K562 (cell line): ENCODE measurements around the gene PDLIM5. TPM values are rescaled to one million over a fixed set of nuclear protein-coding genes. Genes with fewer than 3 reads are reported as not detected.

Experiments
- ATAC-seq: fragments of 200-7000 bp; cut with Tn5 transposase; 3 replicates; pipeline ENCODE4 v1.9.1; 2020; ENCODE audit warnings: moderate library complexity
- BruUV-seq: library from RNA; stranded (reverse); fragments of 400-500 nt; replicated peaks from 2 replicates; lab custom pipeline; 2021; lab: Mats Ljungman, UMichigan
- CTCF ChIA-PET: fragments of 300-600 bp; formaldehyde crosslinking; extraction: SDS; loops from one replicate; lab custom pipeline; 2021; ENCODE audit warnings: low intra/inter-chr PET ratio; lab: Yijun Ruan, JAX
- POLR2A ChIA-PET: fragments of 300-600, 350-650 bp; sonication (Branson Sonifier 250); formaldehyde crosslinking; extraction: SDS; loops from one replicate; lab custom pipeline; 2021; ENCODE audit warnings: antibody characterized with exemption, inconsistent platforms; lab: Yijun Ruan, JAX
- DNase-seq, 4 experiments: peaks; one replicate each; pipeline versions ENCODE4 v3.0.0 to v3.0.0-alpha.2; 2011 to 2018; ENCODE audit warnings: low spot score in 3 of 4, mixed read lengths in 3 of 4; ENCODE audit errors: extremely low read depth in 1 of 4
- FAIRE-seq: peaks from 2 replicates; lab custom pipeline; 2011; peaks lifted over from hg19 to GRCh38; lab: Jason Lieb, UNC
- H2AFZ ChIP-seq: 2 replicates; pipeline ENCODE4 v1.6.0; 2011; ENCODE audit warnings: low read depth, low read length, control low read depth, inconsistent platforms
- H3K27ac ChIP-seq: fragments of 200-600 bp; 3 replicates; pipeline ENCODE4 v1.8.0; 2011; ENCODE audit warnings: low read depth, mild to moderate bottlenecking, control low read depth, inconsistent platforms, low read length, moderate library complexity, mixed read lengths; ENCODE audit errors: extremely low read depth
- H3K27me3 ChIP-seq, 2 experiments: fragments of 300-600 bp in 1 of 2; 2 replicates in 1 of 2; 3 replicates in 1 of 2; pipeline versions ENCODE4 v1.6.0 to v1.8.0; 2011; ENCODE audit warnings: inconsistent platforms in 2 of 2, low read length in 2 of 2, mild to moderate bottlenecking in 1 of 2, mixed read lengths in 1 of 2, moderate library complexity in 1 of 2; ENCODE audit not compliant: control insufficient read depth in 2 of 2, insufficient read depth in 2 of 2
- H3K36me3 ChIP-seq: fragments of 300-600 bp; 3 replicates; pipeline ENCODE4 v1.8.0; 2011; ENCODE audit warnings: mild to moderate bottlenecking, low read length, inconsistent platforms; ENCODE audit not compliant: control insufficient read depth, insufficient read depth
- H3K4me1 ChIP-seq, 2 experiments: fragments of 200-600 bp in 1 of 2; replicated peaks in 1 of 2; 2 replicates in 1 of 2; 3 replicates in 1 of 2; pipeline versions ENCODE4 v1.5.1 to v1.8.0; 2011; ENCODE audit warnings: inconsistent platforms in 2 of 2, low read length in 2 of 2, mild to moderate bottlenecking in 1 of 2, mixed read lengths in 1 of 2, moderate library complexity in 1 of 2; ENCODE audit not compliant: control insufficient read depth in 2 of 2, insufficient read depth in 2 of 2
- H3K4me2 ChIP-seq: 2 replicates; pipeline ENCODE4 v1.6.1; 2011; ENCODE audit warnings: low read length, control low read depth, inconsistent platforms, mixed read lengths; ENCODE audit not compliant: insufficient read depth
- H3K4me3 ChIP-seq: fragments of 200-600 bp; sonication (generic), shearing (Covaris generic); 2 replicates; pipeline ENCODE4 v1.5.1; 2016; ENCODE audit warnings: control low read depth, inconsistent platforms
- H3K79me2 ChIP-seq: fragments of 200-600 bp; 3 replicates; pipeline ENCODE4 v1.8.0; 2011; ENCODE audit warnings: low read length, inconsistent platforms; ENCODE audit not compliant: control insufficient read depth, insufficient read depth
- H3K9ac ChIP-seq, 2 experiments: 2 replicates each; pipeline versions ENCODE4 v1.6.0 to v1.6.1; 2011; ENCODE audit warnings: low read depth in 2 of 2, low read length in 2 of 2, control low read depth in 1 of 2, inconsistent platforms in 1 of 2, mild to moderate bottlenecking in 1 of 2, mixed read lengths in 1 of 2; ENCODE audit not compliant: insufficient read depth in 1 of 2
- H3K9me1 ChIP-seq: one replicate; pipeline ENCODE4 v1.6.0; 2011; ENCODE audit warnings: inconsistent platforms, mild to moderate bottlenecking, low read length, moderate library complexity; ENCODE audit not compliant: control insufficient read depth, insufficient read depth
- H3K9me3 ChIP-seq: replicated peaks from 2 replicates; pipeline ENCODE4 v1.5.1; 2011; ENCODE audit warnings: low read depth, low read length, inconsistent platforms; ENCODE audit not compliant: control insufficient read depth, insufficient read depth
- H4K20me1 ChIP-seq: replicated peaks from 2 replicates; pipeline ENCODE4 v1.6.1; 2011; ENCODE audit warnings: low read length, inconsistent platforms, mixed read lengths; ENCODE audit not compliant: control insufficient read depth, insufficient read depth
- ZNF165 ChIP-seq: fragments of 250-450 bp; sonication (Bioruptor Pico); IDR thresholded peaks from 2 replicates; pipeline ENCODE4 v1.4.0; 2020; ENCODE audit warnings: borderline replicate concordance
- whole genome bisulfite sequencing: fragments of 100-300 bp; shearing (Covaris generic); methylation state at CpG from one replicate; pipeline ENCODE4 v1.1.6; 2016; ENCODE audit warnings: low coverage, mixed read lengths; ENCODE audit not compliant: insufficient coverage; ENCODE audit errors: missing lambda C conversion rate; 5-methylcytosine and 5-hydroxymethylcytosine counted together
- in situ Hi-C: fragments of 300-500 bp; cut with MboI; formaldehyde crosslinking; loops from 4 replicates; pipeline ENCODE4 v1.15.0; 2018; ENCODE audit warnings: inconsistent platforms, mixed read lengths
- intact Hi-C: fragments of 100-400 bp; cut with micrococcal nuclease; formaldehyde crosslinking; loops from 2 replicates; pipeline ENCODE4 v1.14.2; 2022
- polyA plus RNA-seq, 8 experiments: library from polyadenylated mRNA; depleted of rRNA in 4 of 8; stranded (reverse) in 5 of 8; unstranded in 3 of 8; fragments of >200 nt; fragmentation: Nextera tagmentation in 2 of 8; fragmentation: Illumina TruSeq in 1 of 8; extraction: Ambion mirVana in 2 of 8; extraction: Trizol in 1 of 8; gene quantifications; 2 replicates each; pipeline versions ENCODE4 v1.2.1 to v1.2.3, GENCODE V29; 2011 to 2014; ENCODE audit warnings: inconsistent platforms in 1 of 8, missing spikeins in 1 of 8
- total RNA-seq, 7 experiments: library from RNA; depleted of rRNA in 6 of 7; stranded (reverse); fragments of >200 nt in 6 of 7; fragmentation: Illumina TruSeq in 2 of 7; extraction: Trizol in 2 of 7; gene quantifications; 2 replicates each; pipeline versions ENCODE4 v1.2.1 to v1.2.3, GENCODE V29; 2011 to 2021; ENCODE audit warnings: low replicate concordance in 1 of 7
- TF ChIP-seq, protein P1 (sequence below): fragments of 450-650 bp; IDR thresholded peaks from 2 replicates; pipeline ENCODE4 v1.6.1; 2014; ENCODE audit warnings: low read depth, mild to moderate bottlenecking, moderate library complexity, borderline replicate concordance
- TF ChIP-seq, protein P2 (sequence below): fragments of 450-650 bp; IDR thresholded peaks from 2 replicates; pipeline ENCODE4 v1.6.1; 2018; ENCODE audit not compliant: partially characterized antibody
- TF ChIP-seq, protein P3 (sequence below): fragments of 450-650 bp; IDR thresholded peaks from 2 replicates; pipeline ENCODE4 v1.7.1; 2018; ENCODE audit warnings: mild to moderate bottlenecking, low read depth; ENCODE audit not compliant: partially characterized antibody

PDLIM5 gene
- total and polyA plus RNA-seq, 9 of the 15 experiments (the other 6 are each of a cell fraction or from before 2014, with no cell fraction given): 36.9 to 127 (median 62.5) TPM

DNA sequence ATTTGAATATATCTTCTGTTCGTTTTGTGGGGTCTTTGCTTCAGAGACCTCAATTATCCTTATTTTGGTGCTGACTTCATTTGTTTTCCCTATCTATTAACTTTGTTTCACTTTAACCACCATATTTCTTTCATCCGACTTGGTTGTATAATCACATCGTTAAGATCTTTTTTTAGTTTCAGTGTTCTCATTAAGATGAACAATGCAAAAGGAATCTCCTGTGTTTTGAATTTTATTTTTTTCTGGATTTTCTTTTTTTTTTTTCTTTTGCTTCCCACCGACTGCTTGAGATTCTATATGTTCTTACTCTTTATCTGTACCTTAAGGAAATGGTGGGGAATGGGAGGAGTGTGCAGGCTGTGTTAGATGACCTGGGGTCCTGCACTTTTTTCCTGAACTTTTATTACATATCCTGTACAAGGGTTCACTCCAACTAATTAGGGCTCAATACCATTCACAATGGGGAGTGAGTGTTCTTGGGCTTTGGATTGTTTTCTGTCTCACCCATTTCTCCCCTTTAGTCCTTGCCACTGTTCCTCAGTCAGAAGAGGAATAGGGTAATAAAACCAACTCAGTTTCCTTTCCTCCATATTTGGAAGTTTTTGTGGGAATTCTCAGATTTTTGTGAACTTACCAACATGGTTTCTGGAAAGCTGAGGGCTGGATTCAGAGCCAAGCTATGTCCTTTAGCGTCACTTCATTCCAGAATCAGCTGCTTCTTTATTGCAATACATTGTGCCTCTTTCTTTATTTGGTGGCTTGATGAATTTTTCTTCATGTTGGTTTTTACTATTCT, 262.8 kb downstream of the PDLIM5 start (continued):
- TF ChIP-seq, protein P1, sequence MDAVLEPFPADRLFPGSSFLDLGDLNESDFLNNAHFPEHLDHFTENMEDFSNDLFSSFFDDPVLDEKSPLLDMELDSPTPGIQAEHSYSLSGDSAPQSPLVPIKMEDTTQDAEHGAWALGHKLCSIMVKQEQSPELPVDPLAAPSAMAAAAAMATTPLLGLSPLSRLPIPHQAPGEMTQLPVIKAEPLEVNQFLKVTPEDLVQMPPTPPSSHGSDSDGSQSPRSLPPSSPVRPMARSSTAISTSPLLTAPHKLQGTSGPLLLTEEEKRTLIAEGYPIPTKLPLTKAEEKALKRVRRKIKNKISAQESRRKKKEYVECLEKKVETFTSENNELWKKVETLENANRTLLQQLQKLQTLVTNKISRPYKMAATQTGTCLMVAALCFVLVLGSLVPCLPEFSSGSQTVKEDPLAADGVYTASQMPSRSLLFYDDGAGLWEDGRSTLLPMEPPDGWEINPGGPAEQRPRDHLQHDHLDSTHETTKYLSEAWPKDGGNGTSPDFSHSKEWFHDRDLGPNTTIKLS: no peak
- TF ChIP-seq, all 486 proteins: peak for 0

DNA sequence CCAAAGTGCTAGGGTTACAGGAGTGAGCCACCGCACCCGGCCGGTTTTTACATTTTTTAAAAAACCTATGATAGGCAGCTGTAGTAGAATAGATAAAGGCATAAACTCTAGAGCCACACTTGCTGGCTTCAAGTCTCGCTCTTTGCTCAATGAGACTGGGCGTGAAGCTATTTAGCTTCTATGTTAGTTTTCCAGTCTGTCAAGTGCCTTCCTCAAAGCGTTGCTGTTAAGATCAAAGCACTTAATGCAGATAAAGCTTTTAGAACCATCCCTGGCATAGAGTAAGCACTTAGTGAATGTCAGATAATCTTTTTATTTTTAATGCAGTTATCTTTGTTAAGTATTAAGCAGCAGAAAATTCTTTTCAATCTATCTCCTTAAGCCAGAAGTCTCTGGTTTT, 264.0 kb downstream of the PDLIM5 start:
- ATAC-seq: no peak
- intact Hi-C loops: no loop called here
- TF ChIP-seq ZNF165: no peak
- TF ChIP-seq, protein P2, sequence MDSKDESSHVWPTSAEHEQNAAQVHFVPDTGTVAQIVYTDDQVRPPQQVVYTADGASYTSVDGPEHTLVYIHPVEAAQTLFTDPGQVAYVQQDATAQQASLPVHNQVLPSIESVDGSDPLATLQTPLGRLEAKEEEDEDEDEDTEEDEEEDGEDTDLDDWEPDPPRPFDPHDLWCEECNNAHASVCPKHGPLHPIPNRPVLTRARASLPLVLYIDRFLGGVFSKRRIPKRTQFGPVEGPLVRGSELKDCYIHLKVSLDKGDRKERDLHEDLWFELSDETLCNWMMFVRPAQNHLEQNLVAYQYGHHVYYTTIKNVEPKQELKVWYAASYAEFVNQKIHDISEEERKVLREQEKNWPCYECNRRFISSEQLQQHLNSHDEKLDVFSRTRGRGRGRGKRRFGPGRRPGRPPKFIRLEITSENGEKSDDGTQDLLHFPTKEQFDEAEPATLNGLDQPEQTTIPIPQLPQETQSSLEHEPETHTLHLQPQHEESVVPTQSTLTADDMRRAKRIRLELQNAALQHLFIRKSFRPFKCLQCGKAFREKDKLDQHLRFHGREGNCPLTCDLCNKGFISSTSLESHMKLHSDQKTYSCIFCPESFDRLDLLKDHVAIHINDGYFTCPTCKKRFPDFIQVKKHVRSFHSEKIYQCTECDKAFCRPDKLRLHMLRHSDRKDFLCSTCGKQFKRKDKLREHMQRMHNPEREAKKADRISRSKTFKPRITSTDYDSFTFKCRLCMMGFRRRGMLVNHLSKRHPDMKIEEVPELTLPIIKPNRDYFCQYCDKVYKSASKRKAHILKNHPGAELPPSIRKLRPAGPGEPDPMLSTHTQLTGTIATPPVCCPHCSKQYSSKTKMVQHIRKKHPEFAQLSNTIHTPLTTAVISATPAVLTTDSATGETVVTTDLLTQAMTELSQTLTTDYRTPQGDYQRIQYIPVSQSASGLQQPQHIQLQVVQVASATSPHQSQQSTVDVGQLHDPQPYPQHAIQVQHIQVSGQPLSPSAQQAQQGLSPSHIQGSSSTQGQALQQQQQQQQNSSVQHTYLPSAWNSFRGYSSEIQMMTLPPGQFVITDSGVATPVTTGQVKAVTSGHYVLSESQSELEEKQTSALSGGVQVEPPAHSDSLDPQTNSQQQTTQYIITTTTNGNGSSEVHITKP: no peak
- TF ChIP-seq, protein P3, sequence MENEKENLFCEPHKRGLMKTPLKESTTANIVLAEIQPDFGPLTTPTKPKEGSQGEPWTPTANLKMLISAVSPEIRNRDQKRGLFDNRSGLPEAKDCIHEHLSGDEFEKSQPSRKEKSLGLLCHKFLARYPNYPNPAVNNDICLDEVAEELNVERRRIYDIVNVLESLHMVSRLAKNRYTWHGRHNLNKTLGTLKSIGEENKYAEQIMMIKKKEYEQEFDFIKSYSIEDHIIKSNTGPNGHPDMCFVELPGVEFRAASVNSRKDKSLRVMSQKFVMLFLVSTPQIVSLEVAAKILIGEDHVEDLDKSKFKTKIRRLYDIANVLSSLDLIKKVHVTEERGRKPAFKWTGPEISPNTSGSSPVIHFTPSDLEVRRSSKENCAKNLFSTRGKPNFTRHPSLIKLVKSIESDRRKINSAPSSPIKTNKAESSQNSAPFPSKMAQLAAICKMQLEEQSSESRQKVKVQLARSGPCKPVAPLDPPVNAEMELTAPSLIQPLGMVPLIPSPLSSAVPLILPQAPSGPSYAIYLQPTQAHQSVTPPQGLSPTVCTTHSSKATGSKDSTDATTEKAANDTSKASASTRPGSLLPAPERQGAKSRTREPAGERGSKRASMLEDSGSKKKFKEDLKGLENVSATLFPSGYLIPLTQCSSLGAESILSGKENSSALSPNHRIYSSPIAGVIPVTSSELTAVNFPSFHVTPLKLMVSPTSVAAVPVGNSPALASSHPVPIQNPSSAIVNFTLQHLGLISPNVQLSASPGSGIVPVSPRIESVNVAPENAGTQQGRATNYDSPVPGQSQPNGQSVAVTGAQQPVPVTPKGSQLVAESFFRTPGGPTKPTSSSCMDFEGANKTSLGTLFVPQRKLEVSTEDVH: no peak
- TF ChIP-seq, all 486 proteins: peak for 0
- FAIRE-seq (no peak), DNase-seq (no peak)
- Histone ChIP-seq H3K27me3 (peaks cover 0 to 13% of the 10 kb centered on the region in 2 experiments; a peak in 3 of 5 replicates), H3K4me3 (no peak overlapping the region), H3K9ac (no peak overlapping the region), H3K9me3 (no peaks in the 10 kb centered on the region), H4K20me1 (no peaks in the 10 kb centered on the region), H3K79me2 (no peaks in the 10 kb centered on the region), H3K4me2 (no peak overlapping the region), H3K36me3 (no peaks in the 10 kb centered on the region), H3K9me1 (no peaks in the 10 kb centered on the region), H3K27ac (no peak overlapping the region), H2AFZ (no peak overlapping the region), H3K4me1 (no peaks in the 10 kb centered on the region)
- ChIA-PET CTCF (no interaction called here), POLR2A (interaction anchor here (0.7 kb wide), 1 partner anchor 11 kb away, joined by 3 read pairs; no protein-coding TSS in a partner anchor)
- under 1% methylated on average over 6 of the region's 6 CpGs for WGBS
- in situ Hi-C loops: no loop called here
- no TSS peak for BruUV-seq
